HG02759 (cell line): ENCODE measurements around the gene MLYCD.
"Not testable (repeated sequence)": the region's sequence is repeated elsewhere in the genome, so short reads cannot be mapped to it uniquely, and the experiment has no call there.

Experiments used
- ATAC-seq: cut with Tn5 transposase; IDR thresholded peaks from one replicate; pipeline ENCODE4 v1.9.1; 2021; ENCODE audit warnings: mild to moderate bottlenecking, moderate library complexity; ENCODE audit not compliant: unreplicated experiment

MLYCD gene

GRCh38 chr16:83939266-83939855, 40.4 kb downstream of the MLYCD start:
- no peak for ATAC-seq

DNA sequence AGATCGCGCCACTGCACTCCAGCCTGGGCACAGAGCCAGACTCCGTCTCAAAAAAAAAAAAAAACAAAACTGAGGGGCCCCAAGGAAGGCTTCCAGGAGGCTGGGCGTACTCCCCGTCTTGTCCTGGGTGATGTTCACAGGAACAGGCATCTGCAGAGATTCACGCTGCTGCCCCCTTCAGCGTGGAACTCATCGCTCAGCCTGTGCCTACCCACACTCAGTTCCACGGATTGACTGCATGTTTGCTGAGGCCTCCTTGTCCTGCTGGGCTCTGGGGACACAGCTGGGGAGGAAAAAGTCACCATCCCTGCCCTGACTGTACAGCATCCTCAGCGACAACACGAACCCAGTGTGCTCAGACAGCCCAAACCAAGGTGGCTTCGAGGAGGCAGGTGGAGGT, 41.2 kb downstream of the MLYCD start:
- no peak for ATAC-seq

DNA sequence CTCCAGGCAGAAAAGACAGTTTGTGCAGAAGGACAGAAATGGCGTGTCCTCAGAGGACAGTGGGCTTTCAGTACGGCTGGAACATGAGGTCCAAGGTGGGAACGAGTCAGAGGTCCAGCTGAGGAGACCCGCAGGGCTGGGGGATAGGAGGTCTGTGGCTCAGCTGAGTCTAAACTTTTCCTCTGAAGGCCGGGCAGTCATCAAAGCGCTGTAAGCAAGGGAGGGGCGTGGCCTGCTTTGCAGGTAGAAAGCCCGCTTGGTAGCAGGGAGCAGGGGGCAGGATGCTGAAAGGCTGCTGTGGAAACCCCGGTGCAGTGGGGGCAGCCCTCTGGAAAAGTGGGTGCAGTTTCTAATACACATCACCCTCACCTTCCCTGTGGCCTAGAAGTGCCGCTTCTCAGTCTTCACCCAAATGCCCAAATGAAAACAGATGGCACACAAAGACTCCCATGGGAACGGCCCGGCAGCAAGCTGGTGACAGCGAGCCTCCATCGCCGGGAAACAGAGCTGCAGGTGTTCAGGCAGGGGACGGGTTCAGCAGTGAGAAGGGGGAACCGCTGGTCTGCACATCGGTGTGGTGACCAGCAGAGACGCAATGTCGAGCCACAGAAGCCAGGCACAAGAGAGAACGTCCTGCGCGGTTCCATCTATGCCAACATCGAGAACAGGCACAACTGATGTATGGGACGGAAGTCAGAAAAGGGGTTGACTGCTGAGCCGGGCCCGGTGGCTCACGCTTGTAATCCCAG, 41.9 kb downstream of the MLYCD start:
- ATAC-seq: no peak

GRCh38 chr16:83941546-83941945, 42.6 kb downstream of the MLYCD start:
- not testable (repeated sequence) for ATAC-seq

DNA sequence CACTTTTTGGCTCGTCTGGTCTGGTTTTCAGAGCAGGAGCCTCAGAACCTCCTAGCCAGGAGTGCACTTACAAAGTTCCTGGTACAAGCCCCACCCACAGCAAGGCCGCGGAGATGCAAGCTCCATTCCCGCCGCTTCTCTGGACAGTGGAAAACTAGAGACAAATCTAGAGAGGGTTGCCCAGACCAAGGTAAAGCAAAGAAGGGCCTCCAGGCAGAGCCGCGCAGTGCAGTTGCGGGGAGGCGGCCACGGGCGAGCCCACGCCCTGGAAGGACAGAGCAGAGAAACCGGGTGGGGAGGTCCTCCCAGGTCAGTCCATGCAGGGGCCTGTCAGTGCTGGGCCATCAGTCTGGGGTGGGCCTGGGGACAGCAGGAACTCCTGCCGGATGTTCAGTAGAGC, 43.2 kb downstream of the MLYCD start:
- ATAC-seq: no peak

DNA sequence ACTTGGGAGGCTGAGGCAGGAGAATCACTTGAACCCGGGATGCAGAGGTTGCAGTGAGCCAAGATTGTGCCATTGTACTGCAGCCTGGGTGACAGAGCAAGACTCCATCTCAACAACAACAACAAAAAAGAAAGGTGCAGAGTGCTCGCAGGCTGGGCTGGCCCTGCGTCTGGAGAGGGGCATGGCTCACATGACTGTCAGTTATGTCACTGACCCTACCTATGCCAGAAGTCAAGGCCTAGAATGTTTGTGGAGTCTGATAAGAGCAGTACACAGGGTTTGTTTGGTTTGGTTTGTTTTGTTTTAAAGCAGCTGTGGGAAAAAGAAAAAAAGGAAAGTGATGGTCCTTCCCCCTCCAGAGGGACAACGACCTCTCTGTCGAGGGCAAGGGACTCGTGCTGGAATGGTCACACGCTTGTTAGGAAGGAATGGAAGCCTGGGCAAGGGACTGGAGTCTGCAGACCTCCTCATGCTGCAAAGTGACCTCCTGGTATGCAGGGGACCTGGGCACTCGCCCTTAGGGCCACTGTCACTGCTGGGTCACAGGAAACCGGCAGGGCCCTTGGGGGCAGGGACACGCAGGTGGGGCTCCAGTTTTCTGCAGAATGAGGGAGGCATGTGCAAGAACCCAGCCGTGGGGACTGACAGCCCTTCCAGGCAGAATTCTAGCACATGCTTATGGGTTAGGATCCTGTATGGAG, 44.0 kb downstream of the MLYCD start:
- ATAC-seq: no peak

GRCh38 chr16:83943516-83944050, 44.7 kb downstream of the MLYCD start:
- ATAC-seq: no peak

- ATAC-seq: no peak
Measured at GRCh38 chr16:83945587-83945986, 46.7 kb downstream of the MLYCD start.

- no peak for ATAC-seq
Measured at GRCh38 chr16:83946154-83946780, 47.4 kb downstream of the MLYCD start.

GRCh38 chr16:83946781-83947566, 48.1 kb downstream of the MLYCD start:
- no peak for ATAC-seq

- ATAC-seq: no peak
Measured at GRCh38 chr16:83947642-83948234, 48.8 kb downstream of the MLYCD start.

DNA sequence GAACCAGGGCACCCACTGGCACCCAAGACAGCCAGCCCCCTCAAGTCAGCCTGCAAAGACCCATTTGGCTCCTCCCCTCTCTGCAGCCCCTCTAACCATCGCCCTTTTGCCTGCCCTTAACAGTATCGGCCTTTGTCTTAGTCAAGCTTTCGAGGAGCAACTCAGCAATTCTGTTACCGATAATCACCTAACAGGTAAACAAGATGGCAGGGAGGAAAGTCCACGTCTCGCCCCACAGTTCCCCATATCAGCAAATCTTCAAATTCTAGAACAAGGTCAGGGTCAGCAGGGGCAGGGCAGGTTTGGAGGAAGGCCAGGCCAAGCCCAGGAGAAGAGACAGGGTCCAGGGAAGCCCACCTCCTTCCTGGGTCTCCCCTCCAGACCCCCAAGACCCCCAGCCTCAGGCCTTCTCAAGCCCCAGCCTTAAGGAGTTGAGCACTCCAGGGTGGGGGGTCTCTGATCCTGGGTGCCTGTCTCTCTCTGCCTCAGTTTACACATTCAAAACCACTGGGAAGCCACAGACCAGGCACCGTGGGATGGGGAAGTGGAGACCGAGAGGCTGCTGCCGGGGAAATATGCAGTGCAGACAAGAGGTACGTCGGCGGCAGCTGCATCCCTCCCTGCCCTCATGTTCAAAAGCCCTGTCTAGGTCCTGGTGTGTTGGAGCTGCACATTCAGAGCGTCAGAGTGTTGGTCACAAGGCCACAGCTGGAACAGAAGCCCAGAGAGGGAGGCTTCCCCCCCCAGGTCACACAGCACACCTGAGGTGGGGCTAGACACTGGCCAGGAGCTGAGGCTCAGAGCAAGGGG, 50.2 kb downstream of the MLYCD start:
- ATAC-seq: no peak

DNA sequence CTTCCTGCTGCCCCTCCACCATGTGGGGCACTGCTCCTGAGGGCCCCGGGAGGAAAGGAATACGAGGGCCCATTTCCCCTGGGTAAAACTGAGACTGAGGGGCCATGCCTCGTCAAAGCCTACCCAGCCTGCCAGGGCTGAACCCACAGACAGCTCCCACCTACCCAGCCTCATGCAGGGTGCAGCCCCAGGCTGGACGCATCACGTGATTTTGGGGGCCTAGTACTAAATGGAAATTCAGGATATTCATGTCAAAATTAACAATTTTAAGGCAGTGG, 50.7 kb downstream of the MLYCD start:
- no peak for ATAC-seq

- ATAC-seq: not testable (repeated sequence)
Measured at GRCh38 chr16:83950862-83951399, 52.0 kb downstream of the MLYCD start.

GRCh38 chr16:83951544-83951943, 52.6 kb downstream of the MLYCD start:
- ATAC-seq: no peak

GRCh38 chr16:83952587-83952939, 53.6 kb downstream of the MLYCD start:
- ATAC-seq: no peak

- peak; percentile 83 for ATAC-seq
Measured at GRCh38 chr16:83952940-83953795, 54.3 kb downstream of the MLYCD start, which contains the start of gene OSGIN1. TSS of gene OSGIN1 (plus strand) at chr16:83953240. CDS start at chr16:83957672, 4,432 bp downstream.

DNA sequence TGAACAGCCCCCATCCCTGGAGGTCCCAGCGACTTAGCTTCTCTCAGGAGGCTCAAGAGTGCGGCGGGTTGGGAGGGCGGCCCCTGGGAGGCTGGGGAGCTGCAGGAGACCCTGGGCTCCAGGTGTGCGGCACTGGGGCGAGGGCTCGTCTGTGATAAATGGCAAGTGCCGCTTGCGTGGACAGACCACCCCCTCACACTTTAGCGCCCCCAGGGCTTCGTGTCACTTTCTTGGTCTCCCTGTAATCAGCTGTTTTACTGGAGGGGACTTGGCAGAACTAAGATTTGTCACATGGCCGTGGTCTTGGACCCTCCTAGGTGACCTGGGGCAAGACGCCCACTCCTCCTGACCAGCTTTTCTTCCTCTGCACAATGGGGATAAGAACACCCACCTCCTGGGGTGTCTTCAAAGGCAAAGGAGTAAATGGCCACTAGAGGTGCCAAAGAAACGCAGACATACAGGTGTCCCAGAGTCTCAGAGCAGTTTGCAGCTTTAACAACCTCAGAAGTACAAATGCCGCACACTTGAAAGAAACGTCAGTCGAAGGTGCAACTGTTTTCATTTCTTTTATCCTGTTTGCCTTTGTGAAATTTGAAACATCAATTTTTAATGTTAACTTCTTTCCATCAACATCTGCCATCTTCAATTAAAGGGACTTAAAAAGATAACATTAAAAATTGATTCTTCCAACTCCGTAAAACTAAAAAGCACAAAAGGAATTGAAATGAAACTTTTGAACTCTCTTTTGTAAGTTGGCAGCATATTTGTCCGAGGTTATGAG, 55.1 kb downstream of the MLYCD start:
- peak; percentile 33 for ATAC-seq
